HCT116 (cell line): ENCODE data around the gene ZSWIM6. TPM values are rescaled to one million over a fixed set of nuclear protein-coding genes. Genes with fewer than 3 reads are reported as not detected.

ENCODE experiments used
- ATAC-seq: fragments of 200-7000 bp; cut with Tn5 transposase; 2 replicates; pipeline ENCODE4 v1.9.1; 2020; ENCODE audit warnings: mild to moderate bottlenecking, moderate library complexity
- BruUV-seq: library from RNA; stranded (reverse); fragments of 400-500 nt; replicated peaks from 2 replicates; lab custom pipeline; 2021; lab: Mats Ljungman, UMichigan
- CTCF ChIA-PET: fragments of 300-600 bp; sonication (Branson Sonifier 250); formaldehyde crosslinking; loops from one replicate; lab custom pipeline; 2021; ENCODE audit warnings: antibody characterized with exemption; lab: Charles Lee
- POLR2A ChIA-PET: fragments of 300-600, 350-600 bp; sonication (Branson Sonifier 250); formaldehyde crosslinking; loops from one replicate; lab custom pipeline; 2021; ENCODE audit warnings: antibody characterized with exemption; lab: Charles Lee
- RAD21 ChIA-PET, 2 experiments: fragments of 300-600 bp; sonication (Branson Sonifier 250); formaldehyde crosslinking; loops; one replicate each; lab custom pipeline; 2023; ENCODE audit warnings: low total read pairs in 2 of 2; ENCODE audit not compliant: uncharacterized antibody in 2 of 2, unreplicated experiment in 2 of 2, low non-redundant PET in 1 of 2; lab: Charles Lee
- DNase-seq: peaks from one replicate; pipeline ENCODE4 v3.0.0-alpha.2; 2010; ENCODE audit warnings: low read depth, low spot score
- H2AFZ ChIP-seq: fragments of 200-600 bp; shearing (Covaris generic), sonication (generic); 2 replicates; pipeline ENCODE4 v1.6.1; 2017; ENCODE audit warnings: low read depth, mixed run types, mixed read lengths, antibody characterized with exemption, low read length; ENCODE audit not compliant: poor library complexity, severe bottlenecking
- H3K27ac ChIP-seq: 2 replicates; pipeline ENCODE4 v1.5.1; 2012; ENCODE audit warnings: low read depth, low read length
- H3K27me3 ChIP-seq: fragments of 200-600 bp; sonication (generic); 2 replicates; pipeline ENCODE4 v1.6.1; 2016; ENCODE audit warnings: mixed run types, low read length, mixed read lengths; ENCODE audit not compliant: insufficient read depth
- H3K36me3 ChIP-seq, 2 experiments: fragments of 200-500 bp in 1 of 2; fragments of 200-600 bp in 1 of 2; sonication (Bioruptor generic) in 1 of 2; sonication (generic) in 1 of 2; 2 replicates each; pipeline versions ENCODE4 v1.5.1 to v1.6.1; 2014 to 2016; ENCODE audit warnings: low read length in 2 of 2, inconsistent platforms in 1 of 2, mixed read lengths in 1 of 2, mixed run types in 1 of 2; ENCODE audit not compliant: insufficient read depth in 2 of 2, control insufficient read depth in 1 of 2
- H3K4me1 ChIP-seq, 2 experiments: fragments of 200-600 bp in 1 of 2; sonication (generic) in 1 of 2; 2 replicates each; pipeline versions ENCODE4 v1.5.1 to v1.6.1; 2012 to 2017; ENCODE audit warnings: low read length in 2 of 2, inconsistent platforms in 1 of 2, mild to moderate bottlenecking in 1 of 2, mixed read lengths in 1 of 2, mixed run types in 1 of 2, moderate library complexity in 1 of 2; ENCODE audit not compliant: insufficient read depth in 2 of 2, control insufficient read depth in 1 of 2
- H3K4me2 ChIP-seq: fragments of 200-600 bp; sonication (generic); 2 replicates; pipeline ENCODE4 v1.6.1; 2017; ENCODE audit warnings: mixed run types, low read length, mixed read lengths
- H3K4me3 ChIP-seq, 2 experiments: fragments of 200-600 bp in 1 of 2; sonication (generic) in 1 of 2; replicated peaks in 1 of 2; 2 replicates each; pipeline ENCODE4 v1.5.1; 2011 to 2016; ENCODE audit warnings: low read length in 2 of 2, control low read depth in 1 of 2, low read depth in 1 of 2, mild to moderate bottlenecking in 1 of 2, mixed read lengths in 1 of 2, mixed run types in 1 of 2
- H3K79me2 ChIP-seq: fragments of 200-600 bp; sonication (generic); 2 replicates; pipeline ENCODE4 v1.6.1; 2017; ENCODE audit warnings: mild to moderate bottlenecking, mixed run types, low read length, moderate library complexity, mixed read lengths; ENCODE audit not compliant: insufficient read depth
- H3K9ac ChIP-seq: fragments of 200-600 bp; sonication (generic); 2 replicates; pipeline ENCODE4 v1.6.1; 2016; ENCODE audit warnings: low read length, mixed read lengths
- H3K9me2 ChIP-seq: fragments of 200-600 bp; sonication (generic), shearing (Covaris generic); 2 replicates; pipeline ENCODE4 v1.6.1; 2017; ENCODE audit warnings: mixed run types, mild to moderate bottlenecking, moderate library complexity; ENCODE audit not compliant: insufficient read depth
- H3K9me3 ChIP-seq, 2 experiments: fragments of 200-500 bp in 1 of 2; fragments of 200-600 bp in 1 of 2; sonication (Bioruptor generic) in 1 of 2; sonication (generic) in 1 of 2; 2 replicates each; pipeline ENCODE4 v1.6.1; 2014 to 2017; ENCODE audit warnings: low read length in 2 of 2, mixed read lengths in 2 of 2, inconsistent platforms in 1 of 2, low read depth in 1 of 2, mild to moderate bottlenecking in 1 of 2, mixed run types in 1 of 2, moderate library complexity in 1 of 2; ENCODE audit not compliant: control insufficient read depth in 1 of 2, insufficient read depth in 1 of 2
- H4K20me1 ChIP-seq: fragments of 200-600 bp; sonication (generic), shearing (Covaris generic); 2 replicates; pipeline ENCODE4 v1.6.1; 2017; ENCODE audit warnings: mixed run types, mild to moderate bottlenecking, moderate library complexity; ENCODE audit not compliant: insufficient read depth
- CBX3 ChIP-seq: IDR thresholded peaks from 2 replicates; pipeline ENCODE4 v1.6.1; 2012; ENCODE audit warnings: low read depth
- CEBPB ChIP-seq: IDR thresholded peaks from 2 replicates; pipeline ENCODE4 v1.6.1; 2012; ENCODE audit warnings: low read depth
- EGR1 ChIP-seq: IDR thresholded peaks from 2 replicates; pipeline ENCODE4 v1.6.1; 2012; ENCODE audit warnings: low read depth
- EZH2phosphoT487 ChIP-seq: fragments of 200-600 bp; IDR thresholded peaks from 2 replicates; pipeline ENCODE4 v1.6.1; 2018; ENCODE audit warnings: antibody characterized with exemption, borderline replicate concordance
- FOSL1 ChIP-seq: IDR thresholded peaks from 2 replicates; pipeline ENCODE4 v1.6.1; 2012; ENCODE audit warnings: low read depth
- JUND ChIP-seq: IDR thresholded peaks from 2 replicates; pipeline ENCODE4 v1.6.1; 2012
- RAD21 ChIP-seq: IDR thresholded peaks from 2 replicates; pipeline ENCODE4 v1.6.1; 2012; ENCODE audit warnings: low read depth, mild to moderate bottlenecking
- REST ChIP-seq: IDR thresholded peaks from 2 replicates; pipeline ENCODE4 v1.6.1; 2012; ENCODE audit warnings: low read depth
- SIN3A ChIP-seq: IDR thresholded peaks from 2 replicates; pipeline ENCODE4 v1.6.1; 2012; ENCODE audit warnings: low read depth
- SP1 ChIP-seq: IDR thresholded peaks from 2 replicates; pipeline ENCODE4 v1.6.1; 2012; ENCODE audit warnings: low read depth
- SRF ChIP-seq: IDR thresholded peaks from 2 replicates; pipeline ENCODE4 v1.6.1; 2012; ENCODE audit warnings: low read depth
- TCF7L2 ChIP-seq: IDR thresholded peaks from 2 replicates; pipeline ENCODE4 v1.7.0; 2011; ENCODE audit warnings: borderline replicate concordance, inconsistent platforms; ENCODE audit not compliant: insufficient read depth, insufficient read length; ENCODE audit errors: extremely low read depth
- ZFX ChIP-seq: fragments of 450-650 bp; IDR thresholded peaks from 2 replicates; pipeline ENCODE4 v1.6.1; 2017
- ZNF274 ChIP-seq: fragments of 200-500 bp; sonication (Bioruptor generic); IDR thresholded peaks from 2 replicates; pipeline ENCODE4 v1.6.1; 2014; ENCODE audit warnings: mild to moderate bottlenecking, low read depth, low read length, inconsistent platforms
- intact Hi-C: fragments of 100-400 bp; cut with micrococcal nuclease; formaldehyde crosslinking; loops from 2 replicates; pipeline ENCODE4 v1.10.0; 2022
- total RNA-seq: library from RNA; stranded (reverse); gene quantifications from one replicate; pipeline ENCODE4 v1.2.1, GENCODE V29; 2021; ENCODE audit not compliant: unreplicated experiment
- TF ChIP-seq, protein P1 (sequence below), 3 experiments: fragments of 200-600 bp in 1 of 3; sonication (generic) in 1 of 3; IDR thresholded peaks in 2 of 3; conservative IDR thresholded peaks in 1 of 3; 2 replicates each; pipeline ENCODE4 v1.5.1; 2012 to 2017; ENCODE audit warnings: low read depth in 2 of 3, low read length in 2 of 3, antibody characterized with exemption in 1 of 3, borderline replicate concordance in 1 of 3, control low read depth in 1 of 3, mild to moderate bottlenecking in 1 of 3, mixed read lengths in 1 of 3, mixed run types in 1 of 3, moderate library complexity in 1 of 3; ENCODE audit not compliant: insufficient read depth in 1 of 3

ZSWIM6 gene
- total RNA-seq, 1 experiment from 2014 or later: 7.4 TPM

DNA sequence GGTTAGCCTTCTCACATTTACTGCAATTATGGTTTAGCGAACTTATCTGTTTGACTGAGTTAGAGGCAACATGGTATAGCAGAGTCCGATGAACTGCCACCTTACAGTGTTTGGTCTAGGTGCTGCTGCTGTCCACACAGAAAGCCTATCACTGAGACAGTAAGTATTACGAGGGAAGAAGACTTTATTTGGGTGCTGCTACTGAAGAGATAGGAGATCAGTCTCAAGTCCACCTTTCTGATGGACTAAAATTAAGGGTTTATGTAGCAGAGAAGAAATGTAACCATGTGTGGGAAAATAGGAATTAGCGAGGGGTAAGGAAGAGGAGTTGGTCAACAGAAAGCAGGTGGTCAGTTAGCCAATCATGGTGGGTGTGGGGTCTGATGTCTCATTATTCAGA, 109.7 kb downstream of the ZSWIM6 start:
- CTCF ChIA-PET: no interaction called here
- Histone ChIP-seq H3K27ac (no peak overlapping the region), H3K4me1 (no peaks in the 10 kb centered on the region), H3K9ac (no peak overlapping the region), H3K79me2 (peaks cover 29% of the 10 kb centered on the region; the same call in 1 of the 2 replicates), H2AFZ (no peak overlapping the region), H3K27me3 (no peaks in the 10 kb centered on the region), H3K9me2 (no peaks in the 10 kb centered on the region), H3K36me3 (no peaks in the 10 kb centered on the region), H3K4me3 (no peak overlapping the region), H3K9me3 (peaks cover 0 to 10% of the 10 kb centered on the region in 2 experiments; a peak in 2 of 4 replicates), H4K20me1 (no peaks in the 10 kb centered on the region), H3K4me2 (no peak overlapping the region)
- TF ChIP-seq EZH2phosphoT487 (no peak), TCF7L2 (no peak), FOSL1 (no peak), JUND (no peak), SP1 (no peak), ZNF274 (no peak), CBX3 (peak; percentile 36; the same call in 1 of the 2 replicates)
- no peak for DNase-seq
- intact Hi-C loops: no loop called here
- RAD21 ChIA-PET: no interaction called here
- no peak for ATAC-seq
- no TSS peak for BruUV-seq
- POLR2A ChIA-PET: no interaction called here

- Histone ChIP-seq H3K4me1 (peaks cover 31 to 32% of the 10 kb centered on the region in 2 experiments), H3K9me2 (no peaks in the 10 kb centered on the region), H3K27me3 (no peaks in the 10 kb centered on the region), H2AFZ (no peak overlapping the region), H3K4me3 (no peak overlapping the region), H3K9ac (no peak overlapping the region), H3K9me3 (0 out of 4 replicates have a peak, but pooled peaks cover 0 to 4% of the 10 kb centered on the region in 2 experiments), H3K4me2 (no peak overlapping the region), H3K36me3 (no peaks in the 10 kb centered on the region), H4K20me1 (no peaks in the 10 kb centered on the region), H3K27ac (no peak overlapping the region), H3K79me2 (peaks cover 18% of the 10 kb centered on the region)
- ChIA-PET CTCF (no interaction called here), RAD21 (no interaction called here), POLR2A (no interaction called here)
- intact Hi-C loops: no loop called here
- no peak for ATAC-seq
- DNase-seq: no peak
- no TSS peak for BruUV-seq
- TF ChIP-seq SP1: no peak
- no peak for TF ChIP-seq CEBPB
- no peak for TF ChIP-seq EGR1
- no peak for TF ChIP-seq ZFX
- no peak for TF ChIP-seq SIN3A
- TF ChIP-seq EZH2phosphoT487: no peak
- TF ChIP-seq SRF: no peak
- no peak for TF ChIP-seq REST
- no peak for TF ChIP-seq RAD21
- TF ChIP-seq, protein P1, sequence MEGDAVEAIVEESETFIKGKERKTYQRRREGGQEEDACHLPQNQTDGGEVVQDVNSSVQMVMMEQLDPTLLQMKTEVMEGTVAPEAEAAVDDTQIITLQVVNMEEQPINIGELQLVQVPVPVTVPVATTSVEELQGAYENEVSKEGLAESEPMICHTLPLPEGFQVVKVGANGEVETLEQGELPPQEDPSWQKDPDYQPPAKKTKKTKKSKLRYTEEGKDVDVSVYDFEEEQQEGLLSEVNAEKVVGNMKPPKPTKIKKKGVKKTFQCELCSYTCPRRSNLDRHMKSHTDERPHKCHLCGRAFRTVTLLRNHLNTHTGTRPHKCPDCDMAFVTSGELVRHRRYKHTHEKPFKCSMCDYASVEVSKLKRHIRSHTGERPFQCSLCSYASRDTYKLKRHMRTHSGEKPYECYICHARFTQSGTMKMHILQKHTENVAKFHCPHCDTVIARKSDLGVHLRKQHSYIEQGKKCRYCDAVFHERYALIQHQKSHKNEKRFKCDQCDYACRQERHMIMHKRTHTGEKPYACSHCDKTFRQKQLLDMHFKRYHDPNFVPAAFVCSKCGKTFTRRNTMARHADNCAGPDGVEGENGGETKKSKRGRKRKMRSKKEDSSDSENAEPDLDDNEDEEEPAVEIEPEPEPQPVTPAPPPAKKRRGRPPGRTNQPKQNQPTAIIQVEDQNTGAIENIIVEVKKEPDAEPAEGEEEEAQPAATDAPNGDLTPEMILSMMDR (IDR thresholded peaks at IDR 0.05 in 2 of 3, conservative IDR thresholded peaks at IDR 0.05 in 1 of 3; ENCODE audit: borderline replicate concordance in 1 of 3, insufficient read depth in 1 of 3, low read depth in 2 of 3, low read length in 2 of 3): no peak
- TF ChIP-seq FOSL1: no peak
Measured at GRCh38 chr5:61447780-61448495, 115.9 kb downstream of the ZSWIM6 start.
